D721Med (cell line): ENCODE data around the gene VAMP7.
"Not testable (repeated sequence)": the region's sequence is repeated elsewhere in the genome, so short reads cannot be mapped to it uniquely, and the experiment has no call there.

Experiments used
- DNase-seq: peaks from one replicate; pipeline ENCODE4 v3.0.0; 2011; ENCODE audit warnings: low spot score; ENCODE audit not compliant: insufficient read length
- FAIRE-seq: peaks from 2 replicates; lab custom pipeline; 2011; peaks lifted over from hg19 to GRCh38; lab: Jason Lieb, UNC
- TF ChIP-seq, protein P1 (sequence below): IDR thresholded peaks from 2 replicates; pipeline ENCODE4 v1.5.1; 2012; ENCODE audit warnings: mild to moderate bottlenecking, control low read depth; ENCODE audit not compliant: insufficient read depth; ENCODE audit errors: missing control alignments

The VAMP7 gene, protein sequence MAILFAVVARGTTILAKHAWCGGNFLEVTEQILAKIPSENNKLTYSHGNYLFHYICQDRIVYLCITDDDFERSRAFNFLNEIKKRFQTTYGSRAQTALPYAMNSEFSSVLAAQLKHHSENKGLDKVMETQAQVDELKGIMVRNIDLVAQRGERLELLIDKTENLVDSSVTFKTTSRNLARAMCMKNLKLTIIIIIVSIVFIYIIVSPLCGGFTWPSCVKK

DNA sequence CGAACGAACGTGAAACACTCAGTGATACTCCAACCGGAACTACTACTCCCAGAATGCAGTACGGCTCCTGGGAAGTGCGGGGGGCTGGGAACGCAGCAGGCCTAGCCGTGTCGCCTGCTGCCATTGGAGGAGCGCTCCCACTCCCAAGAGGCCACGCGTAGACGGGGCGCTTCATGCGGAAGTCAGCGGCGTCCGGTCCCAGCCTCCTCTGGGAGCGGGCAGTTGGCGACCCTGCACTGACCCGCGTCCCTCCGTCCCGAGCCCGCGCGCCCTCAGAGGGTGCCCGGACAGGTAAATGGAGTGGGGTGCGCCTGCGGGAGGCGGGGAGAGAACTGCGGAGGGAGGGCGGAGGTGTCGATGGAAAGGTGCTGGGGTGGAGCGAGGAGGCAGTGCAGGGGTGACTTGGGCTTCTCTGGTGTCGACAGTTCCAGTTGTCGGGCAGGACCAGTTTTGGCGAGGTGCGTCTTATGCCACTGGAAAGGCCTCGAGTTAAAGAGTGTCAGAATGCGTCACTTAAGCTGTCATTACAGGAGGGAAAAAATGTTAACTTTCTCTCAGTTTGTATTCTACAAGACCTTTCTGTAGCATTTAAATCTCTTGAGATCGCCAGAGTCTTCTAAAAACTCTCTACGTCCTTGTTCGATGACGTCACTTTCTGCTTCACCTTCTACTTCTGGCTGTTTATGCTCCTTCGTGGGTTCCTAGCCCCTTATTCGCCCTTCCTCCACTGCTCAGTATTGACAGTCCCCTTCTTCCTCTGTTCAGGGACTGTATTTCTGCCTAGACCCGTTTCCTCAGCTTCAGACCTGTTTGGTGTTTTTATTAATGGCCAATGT is at the start of gene VAMP7:
VAMP7 (plus strand) TSS at position 188 of the 836 bp plus-strand sequence. CDS start 8,122 bp downstream, outside the sequence.
- peak; percentile 21 for DNase-seq
- no peak for FAIRE-seq
- TF ChIP-seq, protein P1, sequence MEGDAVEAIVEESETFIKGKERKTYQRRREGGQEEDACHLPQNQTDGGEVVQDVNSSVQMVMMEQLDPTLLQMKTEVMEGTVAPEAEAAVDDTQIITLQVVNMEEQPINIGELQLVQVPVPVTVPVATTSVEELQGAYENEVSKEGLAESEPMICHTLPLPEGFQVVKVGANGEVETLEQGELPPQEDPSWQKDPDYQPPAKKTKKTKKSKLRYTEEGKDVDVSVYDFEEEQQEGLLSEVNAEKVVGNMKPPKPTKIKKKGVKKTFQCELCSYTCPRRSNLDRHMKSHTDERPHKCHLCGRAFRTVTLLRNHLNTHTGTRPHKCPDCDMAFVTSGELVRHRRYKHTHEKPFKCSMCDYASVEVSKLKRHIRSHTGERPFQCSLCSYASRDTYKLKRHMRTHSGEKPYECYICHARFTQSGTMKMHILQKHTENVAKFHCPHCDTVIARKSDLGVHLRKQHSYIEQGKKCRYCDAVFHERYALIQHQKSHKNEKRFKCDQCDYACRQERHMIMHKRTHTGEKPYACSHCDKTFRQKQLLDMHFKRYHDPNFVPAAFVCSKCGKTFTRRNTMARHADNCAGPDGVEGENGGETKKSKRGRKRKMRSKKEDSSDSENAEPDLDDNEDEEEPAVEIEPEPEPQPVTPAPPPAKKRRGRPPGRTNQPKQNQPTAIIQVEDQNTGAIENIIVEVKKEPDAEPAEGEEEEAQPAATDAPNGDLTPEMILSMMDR: no peak

DNA sequence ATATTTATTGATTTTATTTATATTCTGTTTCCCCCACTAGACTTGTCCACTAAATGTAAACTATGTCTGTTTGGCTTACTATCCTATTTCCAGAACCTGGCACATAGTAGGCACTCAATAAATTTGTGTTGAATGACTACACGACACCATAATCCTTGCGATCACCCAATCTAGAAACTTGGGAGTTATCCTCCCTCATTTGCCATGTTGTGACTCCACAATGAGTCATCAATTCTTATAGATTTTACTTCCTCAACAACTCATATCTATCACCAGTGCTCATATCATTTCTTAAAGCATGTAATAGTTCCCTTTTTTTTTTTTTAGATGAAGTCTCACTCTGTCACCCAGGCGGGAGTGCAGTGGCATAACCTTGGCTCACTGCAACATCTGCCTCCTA is 39.9 kb upstream of the VAMP7 start:
- TF ChIP-seq, protein P1: no peak
- FAIRE-seq (no peak), DNase-seq (no peak)

DNA sequence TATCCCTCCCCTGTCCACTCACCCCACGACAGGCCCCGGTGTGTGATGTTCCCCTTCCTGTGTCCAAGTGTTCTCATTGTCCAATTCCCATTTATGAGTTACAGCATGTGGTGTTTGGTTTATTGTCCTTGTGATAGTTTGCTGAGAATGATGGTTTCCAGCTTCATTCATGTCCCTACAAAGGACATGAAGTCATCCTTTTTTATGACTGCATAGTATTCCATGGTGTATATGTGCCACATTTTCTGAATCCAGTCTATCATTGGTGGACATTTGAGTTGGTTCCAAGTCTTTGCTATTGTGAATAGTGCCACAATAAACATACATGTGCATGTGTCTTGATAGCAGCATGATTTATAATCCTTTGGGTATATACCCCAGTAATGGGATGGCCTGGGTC is 29.4 kb upstream of the VAMP7 start:
- not testable (repeated sequence) for DNase-seq, FAIRE-seq

DNA sequence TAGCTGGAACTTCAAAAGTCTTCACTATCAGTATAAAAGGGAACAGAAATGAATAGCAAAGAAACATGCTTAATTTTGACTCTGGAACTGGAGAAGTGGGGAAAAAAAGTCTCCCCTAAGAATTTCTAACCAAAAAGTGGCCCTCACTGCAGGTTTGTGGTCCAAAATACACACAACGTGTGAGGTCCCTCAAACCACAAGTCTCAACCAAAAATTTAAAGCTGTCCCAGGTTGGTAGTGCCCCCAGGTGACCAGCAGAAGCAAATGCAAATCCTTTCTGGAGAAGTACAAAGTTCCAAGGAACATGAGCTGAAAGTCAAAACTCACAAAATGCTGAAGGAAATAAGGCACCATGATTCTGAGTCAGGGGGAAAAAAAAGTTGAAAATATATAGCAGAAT is 23.6 kb upstream of the VAMP7 start:
- no peak for FAIRE-seq

DNA sequence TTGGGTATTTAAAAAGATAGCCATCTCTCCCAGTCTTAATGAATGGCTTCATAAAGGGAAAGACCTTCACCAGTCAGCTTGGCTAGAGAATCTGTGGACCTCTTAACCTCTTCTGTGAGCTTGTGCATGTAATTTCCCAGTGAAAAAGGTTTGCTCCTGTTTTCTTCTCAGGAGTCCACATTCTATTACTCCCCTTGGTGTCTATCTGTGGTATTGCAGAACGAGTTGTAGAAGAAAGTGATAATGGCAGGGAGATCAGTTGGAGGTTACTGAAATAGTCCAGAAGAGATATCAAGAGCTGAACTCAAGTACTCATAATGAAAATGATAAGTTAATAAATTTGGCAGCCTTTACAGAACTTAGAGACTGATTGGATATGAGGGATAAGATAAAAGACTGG is 16.5 kb upstream of the VAMP7 start:
- FAIRE-seq: no peak
- no peak for DNase-seq
- TF ChIP-seq, protein P1: peak; percentile 9

More for the DNA sequence above, 23.6 kb upstream of the VAMP7 start:
- no peak for DNase-seq
- TF ChIP-seq, protein P1: peak; percentile 31

DNA sequence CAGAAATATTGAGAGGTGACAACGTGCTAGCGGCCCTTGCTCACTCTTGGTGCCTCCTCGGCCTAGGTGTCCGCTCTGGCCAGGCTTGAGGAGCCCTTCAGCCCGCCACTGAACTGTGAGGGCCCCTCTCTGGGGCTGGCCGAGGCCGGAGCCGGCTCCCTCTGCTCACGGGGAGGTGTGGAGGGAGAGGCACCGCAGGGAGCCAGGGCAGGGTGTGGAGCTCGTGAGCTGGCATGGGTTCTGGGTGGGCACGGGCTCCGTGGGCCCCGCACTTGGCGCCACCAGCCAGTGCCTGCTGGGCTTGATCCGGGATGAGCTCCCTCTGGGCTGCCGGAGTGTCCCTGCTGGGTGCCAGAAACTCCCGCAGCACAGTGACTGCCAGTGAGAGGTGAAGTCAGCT is 16.0 kb upstream of the VAMP7 start:
- TF ChIP-seq, protein P1: no peak
- FAIRE-seq (no peak), DNase-seq (no peak)

DNA sequence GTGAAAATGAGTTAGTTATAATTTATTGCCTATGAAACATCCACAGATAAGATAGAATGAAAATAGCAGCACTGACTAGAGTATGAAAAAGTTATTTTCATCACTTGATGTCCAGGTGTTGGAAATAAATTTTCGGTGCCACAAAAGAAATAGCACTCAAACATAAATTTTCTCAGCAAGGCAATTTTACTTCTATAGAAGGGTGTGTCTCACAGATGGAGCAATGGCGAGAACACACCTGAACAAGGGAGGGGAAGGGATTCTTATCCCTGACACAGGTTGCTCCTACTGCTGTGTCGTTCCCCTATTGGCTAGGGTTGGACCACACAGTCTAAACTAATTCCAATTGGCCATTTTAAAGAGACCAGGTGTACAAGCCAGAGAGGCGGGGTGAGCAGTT is 13.3 kb upstream of the VAMP7 start:
- DNase-seq (no peak), FAIRE-seq (no peak)
- TF ChIP-seq, protein P1: no peak
